Tibial artery (tissue), 4 donors: Measurements from ENCODE around the gene RAD51B.

Source experiments
- DNase-seq, 2 donors: peaks; one replicate each; pipeline ENCODE4 v3.0.0-alpha.2; 2019
- H3K27ac ChIP-seq, 2 donors: fragments of 200-600 bp; sonication (generic) in 1 of 2; 1 replicate in 1 of 2; 2 replicates in 1 of 2; pipeline ENCODE4 v1.5.1; 2018 to 2019; ENCODE audit warnings: mild to moderate bottlenecking in 1 of 2
- H3K27me3 ChIP-seq, 2 donors: fragments of 200-600 bp; sonication (generic) in 1 of 2; one replicate each; pipeline versions ENCODE4 v1.5.1 to v1.6.0; 2016 to 2019
- H3K36me3 ChIP-seq, 3 donors: fragments of 200-600 bp; sonication (generic) in 2 of 3; one replicate each; pipeline ENCODE4 v1.5.1; 2016 to 2019; ENCODE audit warnings: mild to moderate bottlenecking in 2 of 3
- H3K4me1 ChIP-seq, 4 donors: fragments of 200-600 bp; sonication (generic) in 2 of 4; 1 replicate in 3 of 4; 2 replicates in 1 of 4; pipeline ENCODE4 v1.5.1; 2016 to 2019
- H3K4me3 ChIP-seq, 2 donors: fragments of 200-600 bp; sonication (generic) in 1 of 2; 1 replicate in 1 of 2; 2 replicates in 1 of 2; pipeline ENCODE4 v1.5.1; 2018 to 2019; ENCODE audit warnings: mild to moderate bottlenecking in 2 of 2
- H3K9me3 ChIP-seq, 3 donors: fragments of 200-600 bp; sonication (generic) in 1 of 3; one replicate each; pipeline ENCODE4 v1.5.1; 2016 to 2019
- intact Hi-C: fragments of 100-400 bp; cut with DNase I; formaldehyde crosslinking; loops from one replicate; pipeline ENCODE4 v1.15.0; 2023; ENCODE audit warnings: low total_unique reads
- TF ChIP-seq, protein P1 (sequence below), 2 experiments: fragments of 200-600 bp in 1 of 2; fragments of 450-650 bp in 1 of 2; IDR thresholded peaks; one replicate each; pipeline ENCODE4 v1.5.1; 2017 to 2019; ENCODE audit warnings: antibody characterized with exemption in 2 of 2, mild to moderate bottlenecking in 1 of 2, moderate library complexity in 1 of 2

The RAD51B gene

DNA sequence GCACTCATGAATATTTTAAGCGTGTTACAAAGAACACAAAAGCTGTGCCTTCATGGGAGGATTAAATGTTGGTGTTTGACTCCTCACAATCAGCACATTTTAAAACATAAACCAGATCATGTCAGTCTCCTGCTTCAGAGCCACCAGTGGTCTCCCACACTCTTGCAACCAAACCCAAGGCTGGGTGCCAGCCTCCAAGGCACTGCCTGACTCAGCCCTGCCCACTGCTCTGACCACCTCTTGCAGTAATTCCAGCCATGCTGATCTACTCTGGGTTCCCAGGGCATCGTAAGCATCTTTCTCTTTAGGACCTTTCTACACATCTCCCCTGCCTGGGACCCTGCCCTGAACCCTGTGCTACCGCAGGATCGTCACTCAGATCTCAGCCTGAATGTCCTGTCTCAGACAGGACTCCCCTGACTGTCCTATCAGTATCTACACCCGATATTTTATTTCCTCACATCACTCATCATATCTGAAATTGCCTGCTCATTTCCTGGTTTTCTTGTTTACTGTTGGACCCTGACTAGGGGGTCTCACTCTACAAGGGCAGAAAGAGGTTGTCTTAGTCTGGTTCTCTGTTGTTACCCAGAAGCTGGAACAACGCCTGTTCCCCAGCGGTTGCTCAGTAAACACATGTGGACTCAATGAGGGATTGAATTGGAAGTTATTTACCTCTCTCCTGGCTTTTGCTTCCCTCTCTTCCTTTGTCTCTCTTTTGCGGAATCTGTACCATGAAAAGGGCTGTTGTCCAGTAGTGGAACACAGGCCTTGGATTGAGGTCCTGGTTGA, 449.8 kb downstream of the RAD51B start:
- Histone ChIP-seq H3K36me3 (no peaks in the 10 kb centered on the region), H3K27me3 (no peaks in the 10 kb centered on the region), H3K27ac (peak overlapping the region; percentile 35 to 58), H3K4me1 (peaks cover 0 to 41% (median 27%) of the 10 kb centered on the region in 4 donors), H3K9me3 (no peaks in the 10 kb centered on the region), H3K4me3 (no peak overlapping the region)
- intact Hi-C loops = no loop called here
- DNase-seq = no peak
- TF ChIP-seq, protein P1, sequence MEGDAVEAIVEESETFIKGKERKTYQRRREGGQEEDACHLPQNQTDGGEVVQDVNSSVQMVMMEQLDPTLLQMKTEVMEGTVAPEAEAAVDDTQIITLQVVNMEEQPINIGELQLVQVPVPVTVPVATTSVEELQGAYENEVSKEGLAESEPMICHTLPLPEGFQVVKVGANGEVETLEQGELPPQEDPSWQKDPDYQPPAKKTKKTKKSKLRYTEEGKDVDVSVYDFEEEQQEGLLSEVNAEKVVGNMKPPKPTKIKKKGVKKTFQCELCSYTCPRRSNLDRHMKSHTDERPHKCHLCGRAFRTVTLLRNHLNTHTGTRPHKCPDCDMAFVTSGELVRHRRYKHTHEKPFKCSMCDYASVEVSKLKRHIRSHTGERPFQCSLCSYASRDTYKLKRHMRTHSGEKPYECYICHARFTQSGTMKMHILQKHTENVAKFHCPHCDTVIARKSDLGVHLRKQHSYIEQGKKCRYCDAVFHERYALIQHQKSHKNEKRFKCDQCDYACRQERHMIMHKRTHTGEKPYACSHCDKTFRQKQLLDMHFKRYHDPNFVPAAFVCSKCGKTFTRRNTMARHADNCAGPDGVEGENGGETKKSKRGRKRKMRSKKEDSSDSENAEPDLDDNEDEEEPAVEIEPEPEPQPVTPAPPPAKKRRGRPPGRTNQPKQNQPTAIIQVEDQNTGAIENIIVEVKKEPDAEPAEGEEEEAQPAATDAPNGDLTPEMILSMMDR (IDR thresholded peaks at IDR 0.05) = no peak

DNA sequence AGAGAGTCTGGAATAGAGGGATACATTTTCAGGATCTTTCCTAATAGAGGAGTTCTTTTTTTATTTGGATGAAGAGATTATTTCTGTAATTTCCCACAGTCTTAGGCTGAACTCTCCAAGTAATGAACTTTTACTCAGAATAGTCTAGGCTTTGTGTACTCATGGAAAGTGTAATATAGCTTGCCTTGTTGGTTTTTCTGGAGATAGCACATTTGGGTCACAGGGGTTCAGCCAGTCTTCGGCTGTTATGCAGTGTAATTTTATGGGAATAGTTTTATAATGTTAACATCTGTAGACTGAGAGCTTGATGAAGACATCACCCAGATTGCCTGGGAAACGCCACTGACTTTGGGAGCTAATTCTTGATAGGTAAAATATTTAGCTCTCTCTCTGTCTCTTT, 450.8 kb downstream of the RAD51B start:
- Histone ChIP-seq H3K27me3 (no peaks in the 10 kb centered on the region), H3K9me3 (no peaks in the 10 kb centered on the region), H3K4me1 (peaks cover 0 to 41% (median 27%) of the 10 kb centered on the region in 4 donors), H3K36me3 (no peaks in the 10 kb centered on the region), H3K27ac (peak overlapping the region; percentile 16 to 58), H3K4me3 (no peak overlapping the region)
- TF ChIP-seq, protein P1 (IDR thresholded peaks at IDR 0.05) = no peak
- no peak for DNase-seq
- intact Hi-C loops = no loop called here

DNA sequence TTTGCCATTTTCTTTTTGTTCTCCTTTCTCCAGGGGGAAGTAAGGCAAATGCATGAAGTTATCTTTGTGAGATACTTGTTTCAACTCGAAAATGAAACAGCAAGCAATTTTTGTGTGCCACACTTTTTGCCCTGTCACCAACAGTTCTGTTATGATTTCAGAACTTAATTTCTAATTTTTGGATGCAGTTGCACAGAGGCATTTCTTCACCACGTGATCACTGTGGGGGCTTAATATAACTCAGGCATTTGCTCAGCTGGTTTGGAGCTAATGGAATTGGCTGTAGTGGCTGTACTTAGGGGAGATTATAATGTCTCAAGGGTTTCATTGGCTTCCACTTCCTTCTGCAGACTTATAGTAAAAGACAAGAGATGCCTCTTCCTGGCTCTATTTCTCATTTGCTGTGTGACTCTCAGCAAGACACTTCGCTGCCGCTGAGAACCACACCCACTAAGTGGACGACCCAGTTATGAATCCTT, 452.4 kb downstream of the RAD51B start:
- TF ChIP-seq, protein P1 (IDR thresholded peaks at IDR 0.05) = no peak
- no peaks in the 10 kb centered on the region for H3K36me3 ChIP-seq
- peak overlapping the region; percentile 20 to 58 for H3K27ac ChIP-seq
- peaks cover 0 to 41% (median 27%) of the 10 kb centered on the region in 4 donors for H3K4me1 ChIP-seq
- DNase-seq = no peak
- H3K4me3 ChIP-seq = no peak overlapping the region
- intact Hi-C loops = no loop called here
- H3K27me3 ChIP-seq = no peaks in the 10 kb centered on the region
- no peaks in the 10 kb centered on the region for H3K9me3 ChIP-seq

DNA sequence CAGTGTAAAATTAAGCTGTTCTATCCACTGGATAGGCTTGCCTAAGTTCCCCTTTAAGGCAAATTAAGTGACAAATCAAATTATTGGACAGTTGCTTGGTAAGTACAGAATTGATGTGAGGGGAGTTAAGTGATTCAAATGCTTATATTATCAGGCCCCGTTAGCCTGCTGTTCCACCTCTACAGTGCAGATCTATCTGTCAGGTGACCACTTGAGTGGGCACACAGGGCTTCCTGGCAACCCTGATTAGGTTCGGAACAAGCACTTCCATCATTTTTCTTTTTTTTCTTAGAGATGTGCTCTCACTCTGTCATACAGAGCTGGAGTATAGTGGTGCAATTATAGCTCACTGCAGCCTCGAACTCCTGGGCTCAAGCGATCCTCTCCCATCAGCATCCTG, 453.8 kb downstream of the RAD51B start:
- Histone ChIP-seq H3K36me3 (no peaks in the 10 kb centered on the region), H3K9me3 (no peaks in the 10 kb centered on the region), H3K27me3 (no peaks in the 10 kb centered on the region), H3K4me1 (peaks cover 0 to 40% (median 22%) of the 10 kb centered on the region in 4 donors), H3K27ac (no peak overlapping the region), H3K4me3 (no peak overlapping the region)
- TF ChIP-seq, protein P1 (IDR thresholded peaks at IDR 0.05) = no peak
- intact Hi-C loops = no loop called here
- DNase-seq = no peak

DNA sequence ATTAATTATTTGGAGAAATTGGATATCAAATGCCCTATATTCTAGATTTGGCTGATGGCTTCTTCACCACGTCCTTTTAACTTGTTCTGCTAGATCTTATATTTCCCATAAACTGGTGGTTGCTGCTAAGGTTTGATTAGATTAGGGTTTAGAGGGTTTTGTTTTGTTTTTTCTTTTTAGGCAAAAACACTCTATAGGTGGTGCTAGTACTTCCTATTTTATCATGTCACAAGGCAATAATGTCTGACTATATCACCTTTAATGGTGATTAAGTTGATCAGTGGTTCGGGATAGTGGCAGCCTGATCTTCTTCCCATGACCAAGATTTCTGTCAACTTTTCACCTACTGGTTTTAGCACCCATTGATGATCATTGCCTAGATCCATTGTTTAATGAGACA, 455.1 kb downstream of the RAD51B start:
- Histone ChIP-seq H3K27ac (no peak overlapping the region), H3K4me1 (peaks cover 0 to 40% (median 23%) of the 10 kb centered on the region in 4 donors), H3K4me3 (no peak overlapping the region), H3K27me3 (no peaks in the 10 kb centered on the region), H3K9me3 (no peaks in the 10 kb centered on the region), H3K36me3 (no peaks in the 10 kb centered on the region)
- no peak for DNase-seq
- intact Hi-C loops = no loop called here
- TF ChIP-seq, protein P1 (IDR thresholded peaks at IDR 0.05) = no peak
